HG02884 (cell line): Measurements from ENCODE around the gene EXPH5.

Experiments used
- ATAC-seq: cut with Tn5 transposase; IDR thresholded peaks from one replicate; pipeline ENCODE4 v1.9.1; 2021; ENCODE audit warnings: mild to moderate bottlenecking, moderate library complexity; ENCODE audit not compliant: unreplicated experiment

EXPH5 gene

GRCh38 chr11:108527382-108527781 lies 66.2 kb downstream of the EXPH5 start:
- no peak for ATAC-seq

- ATAC-seq, result no peak
Measured at GRCh38 chr11:108525161-108525560, 68.4 kb downstream of the EXPH5 start.

- ATAC-seq, result no peak
Measured at GRCh38 chr11:108524422-108524821, 69.1 kb downstream of the EXPH5 start.

- ATAC-seq, result no peak
Measured at GRCh38 chr11:108522318-108522717, 71.2 kb downstream of the EXPH5 start.

GRCh38 chr11:108518581-108518980 lies 75.0 kb downstream of the EXPH5 start:
- no peak for ATAC-seq

GRCh38 chr11:108516125-108516524 lies 77.4 kb downstream of the EXPH5 start:
- ATAC-seq, result no peak

GRCh38 chr11:108512708-108513107 lies 80.9 kb downstream of the EXPH5 start:
- ATAC-seq, result no peak

GRCh38 chr11:108511851-108512474 lies 81.6 kb downstream of the EXPH5 start:
- ATAC-seq, result no peak

- ATAC-seq, result no peak
Measured at GRCh38 chr11:108508653-108509593, 84.6 kb downstream of the EXPH5 start.

- ATAC-seq, result no peak
Measured at GRCh38 chr11:108501396-108501795, 92.2 kb downstream of the EXPH5 start.

GRCh38 chr11:108500721-108501120 lies 92.8 kb downstream of the EXPH5 start:
- no peak for ATAC-seq

GRCh38 chr11:108500169-108500568 lies 93.4 kb downstream of the EXPH5 start:
- no peak for ATAC-seq

GRCh38 chr11:108498816-108499408 lies 94.7 kb downstream of the EXPH5 start:
- no peak for ATAC-seq

GRCh38 chr11:108498046-108498815 lies 95.3 kb downstream of the EXPH5 start, which contains the start of gene POGLUT3:
POGLUT3 (minus strand) TSS chr11:108498384; CDS start chr11:108498366, 18 bp downstream.
- ATAC-seq, result peak; percentile 48

GRCh38 chr11:108497317-108498045 lies 96.1 kb downstream of the EXPH5 start:
- ATAC-seq, result peak; percentile 56

GRCh38 chr11:108496643-108497256 lies 96.8 kb downstream of the EXPH5 start:
- no peak for ATAC-seq

- no peak for ATAC-seq
Measured at GRCh38 chr11:108495326-108495725, 98.2 kb downstream of the EXPH5 start.

- ATAC-seq, result no peak
Measured at GRCh38 chr11:108494182-108494581, 99.4 kb downstream of the EXPH5 start.

GRCh38 chr11:108491936-108492335 lies 101.6 kb downstream of the EXPH5 start:
- ATAC-seq, result no peak

- ATAC-seq, result no peak
Measured at GRCh38 chr11:108486828-108487227, 106.7 kb downstream of the EXPH5 start.
